Lung (tissue), 12 donors: ENCODE data around the gene RNF126. TPM values are rescaled to one million over a fixed set of nuclear protein-coding genes. Genes with fewer than 3 reads are reported as not detected.

Experiments used
- ATAC-seq: fragments of 200-7000 bp; cut with Tn5 transposase; one replicate; pipeline ENCODE4 v1.9.1; 2020; ENCODE audit warnings: moderate number of reproducible peaks; ENCODE audit not compliant: insufficient read depth, low FRiP score
- DNase-seq, 3 donors: peaks; one replicate each; pipeline ENCODE4 v3.0.0-alpha.2; 2013 to 2017
- H3K27ac ChIP-seq, 2 donors: one replicate each; pipeline ENCODE4 v1.5.1; 2013; ENCODE audit warnings: mild to moderate bottlenecking in 2 of 2, moderate library complexity in 2 of 2, control low read depth in 1 of 2, inconsistent platforms in 1 of 2, low read depth in 1 of 2, low read length in 1 of 2
- H3K27me3 ChIP-seq, 3 donors: one replicate each; pipeline ENCODE4 v1.5.1; 2013; ENCODE audit warnings: low read length in 2 of 3; ENCODE audit not compliant: control insufficient read depth in 3 of 3, insufficient read depth in 3 of 3
- H3K36me3 ChIP-seq, 4 donors: one replicate each; pipeline ENCODE4 v1.5.1; 2013; ENCODE audit warnings: low read length in 4 of 4, mild to moderate bottlenecking in 1 of 4, moderate library complexity in 1 of 4; ENCODE audit not compliant: control insufficient read depth in 4 of 4, insufficient read depth in 4 of 4
- H3K4me1 ChIP-seq, 5 donors: one replicate each; pipeline ENCODE4 v1.5.1; 2013; ENCODE audit warnings: low read length in 5 of 5, mild to moderate bottlenecking in 2 of 5, moderate library complexity in 1 of 5; ENCODE audit not compliant: control insufficient read depth in 5 of 5, insufficient read depth in 5 of 5
- H3K4me3 ChIP-seq: one replicate; pipeline ENCODE4 v1.5.1; 2013; ENCODE audit warnings: mild to moderate bottlenecking, control low read depth, moderate library complexity
- H3K9ac ChIP-seq, 2 donors: one replicate each; pipeline ENCODE4 v1.5.1; 2013; ENCODE audit warnings: low read length in 2 of 2, control low read depth in 1 of 2; ENCODE audit not compliant: insufficient read depth in 1 of 2
- H3K9me3 ChIP-seq, 4 donors: one replicate each; pipeline ENCODE4 v1.5.1; 2013; ENCODE audit warnings: low read length in 3 of 4, mild to moderate bottlenecking in 1 of 4, moderate library complexity in 1 of 4; ENCODE audit not compliant: control insufficient read depth in 4 of 4, insufficient read depth in 3 of 4
- CTCF ChIP-seq: IDR thresholded peaks from 2 replicates; pipeline ENCODE4 v1.5.1; 2012; ENCODE audit warnings: mild to moderate bottlenecking; ENCODE audit errors: control extremely low read depth, extremely low read depth
- WGBS, 2 donors: extraction: QIAGEN DNeasy Blood & Tissue Kit; methylation state at CpG; one replicate each; pipeline ENCODE4 v1.1.7; 2013; 5-methylcytosine and 5-hydroxymethylcytosine counted together
- polyA plus RNA-seq, 2 donors: library from polyadenylated mRNA; stranded (reverse); fragments of 200-250 nt; gene quantifications; one replicate each; pipeline ENCODE4 v1.2.1, GENCODE V29; 2013
- total RNA-seq, 2 donors: library from RNA; depleted of rRNA in 1 of 2; stranded (reverse); fragments of >200 nt in 1 of 2; gene quantifications; one replicate each; pipeline ENCODE4 v1.2.1, GENCODE V29; 2014 to 2021
- donor health status: control.
- donor health status: control.
- donor health status: Bipolar disorder and iron deficiency.
- donor health status: healthy.
- donor health status: DM: yes; HTN: yes; CAD: no.

Gene RNF126
- total and polyA plus RNA-seq, 4 donors, result 18.1 to 46.2 (median 37.1) TPM

- Histone ChIP-seq H3K36me3 (peaks cover 0 to 2% (median 0%) of the 10 kb centered on the region in 4 donors), H3K4me3 (peak overlapping the region; percentile 7), H3K9ac (no peak overlapping the region), H3K27ac (peak overlapping the region; percentile 7 to 90), H3K27me3 (peaks cover 0 to 10% (median 3%) of the 10 kb centered on the region in 3 donors), H3K9me3 (no peaks in the 10 kb centered on the region), H3K4me1 (peaks cover 0 to 27% (median 12%) of the 10 kb centered on the region in 5 donors)
- 51 to 64% methylated on average over 22 of the region's 22 CpGs for WGBS, 2 donors
- no peak for ATAC-seq
- no peak for TF ChIP-seq CTCF
- DNase-seq, result no peak
Observed at GRCh38 chr19:677601-678436, 14.8 kb upstream of the RNF126 start.

- peaks cover 0 to 10% (median 3%) of the 10 kb centered on the region in 3 donors for H3K27me3 ChIP-seq
Observed at GRCh38 chr19:677201-677600, 14.2 kb upstream of the RNF126 start.

GRCh38 chr19:676339-677105 lies 13.5 kb upstream of the RNF126 start, which contains the start of gene FSTL3:
FSTL3 (plus strand) TSS chr19:676392; CDS start chr19:676424, 32 bp downstream.
- Histone ChIP-seq H3K4me1 (peaks cover 0 to 27% (median 12%) of the 10 kb centered on the region in 5 donors), H3K27me3 (peaks cover 0 to 10% (median 3%) of the 10 kb centered on the region in 3 donors), H3K4me3 (peak within 1 kb of the TSS; percentile 42), H3K9me3 (no peaks in the 10 kb centered on the region), H3K27ac (peak within 1 kb of the TSS; percentile 90 to 92), H3K36me3 (no peaks in the 10 kb centered on the region), H3K9ac (peak within 1 kb of the TSS in 1 of 2 donors; percentile 2)
- no peak for TF ChIP-seq CTCF
- 5 to 35% methylated on average over 19 to 63 of the region's 63 CpGs for WGBS, 2 donors
- peak; percentile 36 to 54 (median 41) for DNase-seq
- no peak for ATAC-seq

More at GRCh38 chr19:677201-677600, 14.2 kb upstream of the RNF126 start:
- peak overlapping the region; percentile 42 for H3K4me3 ChIP-seq
- peak; percentile 53 to 68 (median 62) for DNase-seq
- no peaks in the 10 kb centered on the region for H3K9me3 ChIP-seq
- H3K9ac ChIP-seq, result no peak overlapping the region
- no peak for ATAC-seq
- no peak for TF ChIP-seq CTCF
- no peaks in the 10 kb centered on the region for H3K36me3 ChIP-seq
- peaks cover 0 to 27% (median 12%) of the 10 kb centered on the region in 5 donors for H3K4me1 ChIP-seq
- H3K27ac ChIP-seq, result peak overlapping the region; percentile 90 to 92
- 6% methylated on average over 11 to 15 of the region's 15 CpGs for WGBS, 2 donors
